PC-9 (cell line): ENCODE data around the gene GNAO1.

Experiments
- CTCF ChIP-seq: fragments of 200-600 bp; sonication (generic); conservative IDR thresholded peaks from 2 replicates; pipeline ENCODE4 v1.6.1; 2017; ENCODE audit warnings: mixed run types, antibody characterized with exemption, mild to moderate bottlenecking, moderate library complexity
- EZH2 ChIP-seq: fragments of 200-600 bp; sonication (generic); IDR thresholded peaks from 2 replicates; pipeline ENCODE4 v1.8.0; 2017; ENCODE audit warnings: antibody characterized with exemption, low read depth

GRCh38 chr16:56303880-56304279, 112.6 kb downstream of the GNAO1 start:
- no peak for TF ChIP-seq CTCF
- TF ChIP-seq EZH2: no peak
